GM21360 (cell line): Measurements from ENCODE around the gene ZBP1.
"Not testable (repeated sequence)": the region's sequence is repeated elsewhere in the genome, so short reads cannot be mapped to it uniquely, and the experiment has no call there.

Experiments used
- ATAC-seq: cut with Tn5 transposase; IDR thresholded peaks from one replicate; pipeline ENCODE4 v1.9.1; 2021; ENCODE audit warnings: mild to moderate bottlenecking, moderate library complexity; ENCODE audit not compliant: unreplicated experiment

The ZBP1 gene

DNA sequence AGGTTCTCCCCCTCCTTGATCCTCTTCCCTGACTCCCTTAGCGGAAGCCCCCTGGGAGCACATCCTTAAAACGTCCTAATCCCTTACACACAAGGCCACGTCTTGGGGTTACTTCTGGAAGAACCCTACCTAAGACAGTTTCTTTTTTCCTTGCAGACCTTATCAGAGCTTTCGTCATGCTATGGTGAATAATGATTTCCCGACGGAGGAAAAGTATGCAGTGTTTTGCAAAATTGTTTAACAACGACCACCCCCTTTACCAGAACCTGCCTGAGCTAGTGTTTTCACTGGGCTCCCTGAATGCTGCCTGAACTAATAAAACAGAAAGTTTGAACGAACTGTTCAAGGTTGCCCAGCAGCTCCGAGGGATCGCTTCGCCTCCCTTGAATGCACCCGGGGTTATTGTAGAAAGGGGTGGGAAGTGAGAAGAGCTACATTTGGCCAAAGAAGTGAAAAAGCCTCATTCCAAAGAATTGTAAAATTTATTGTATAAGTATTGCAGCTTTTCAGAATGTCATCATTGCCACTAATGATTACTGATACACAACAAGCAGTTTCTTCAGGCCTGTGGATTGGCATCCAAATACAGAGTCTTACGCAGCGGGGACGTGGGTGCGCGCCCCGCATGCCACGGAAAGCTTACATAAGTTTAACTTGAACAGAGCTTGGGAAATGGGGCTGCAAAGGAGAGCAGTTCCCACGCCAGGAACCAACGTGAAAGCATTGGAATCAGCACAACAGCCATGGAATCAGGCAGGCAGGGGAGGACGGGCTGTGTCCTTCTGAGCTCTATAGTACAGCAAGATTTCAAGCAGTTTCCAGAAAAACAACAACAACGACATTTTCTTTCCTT lies 27.9 kb upstream of the ZBP1 start:
- ATAC-seq, result no peak

DNA sequence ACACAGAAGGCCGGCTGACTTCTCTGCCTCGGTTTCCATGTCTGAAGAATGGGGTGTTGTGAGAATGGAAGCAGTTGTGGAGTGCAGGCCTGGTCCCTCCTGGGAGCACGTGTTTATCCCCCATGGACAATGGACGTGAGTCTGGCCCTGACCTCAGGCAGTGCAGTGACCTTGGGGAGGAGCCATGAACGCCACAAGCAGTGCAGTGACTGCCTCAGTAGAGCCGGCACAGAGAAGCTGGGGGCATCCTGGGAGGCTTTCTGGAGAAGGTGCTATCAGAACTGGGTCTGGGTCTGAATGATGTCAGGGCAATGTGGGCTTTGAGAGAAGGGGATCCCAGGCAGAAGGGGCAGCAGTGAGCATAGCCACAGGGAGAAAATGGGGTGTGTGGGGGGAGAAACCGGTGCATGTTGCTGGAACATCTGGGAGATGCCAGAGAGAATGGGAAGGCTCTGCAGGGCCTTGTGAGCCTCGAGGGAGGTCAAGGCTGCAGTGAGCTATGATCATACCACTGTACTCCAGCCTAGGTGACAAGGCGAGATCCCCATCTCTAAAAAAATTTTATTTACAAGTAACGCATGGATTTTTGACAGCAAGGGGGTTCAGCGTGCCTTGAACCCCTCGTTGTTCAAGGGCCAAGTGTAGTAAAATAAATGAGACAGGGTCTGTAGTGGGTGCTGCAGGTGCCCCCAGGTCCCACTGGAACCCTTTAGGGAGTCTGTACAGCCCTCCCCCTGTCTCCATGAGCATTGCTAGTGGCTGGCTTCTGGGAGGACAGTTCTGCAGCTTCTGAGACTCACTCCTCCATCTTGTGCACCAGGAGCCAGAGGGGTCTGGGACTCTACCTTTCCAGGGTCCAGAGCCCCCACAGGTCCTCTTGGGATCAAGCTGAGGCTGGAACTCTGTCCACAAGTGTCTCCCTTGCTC lies 27.0 kb upstream of the ZBP1 start:
- no peak for ATAC-seq

GRCh38 chr20:57638895-57639236 lies 18.6 kb upstream of the ZBP1 start:
- no peak for ATAC-seq

DNA sequence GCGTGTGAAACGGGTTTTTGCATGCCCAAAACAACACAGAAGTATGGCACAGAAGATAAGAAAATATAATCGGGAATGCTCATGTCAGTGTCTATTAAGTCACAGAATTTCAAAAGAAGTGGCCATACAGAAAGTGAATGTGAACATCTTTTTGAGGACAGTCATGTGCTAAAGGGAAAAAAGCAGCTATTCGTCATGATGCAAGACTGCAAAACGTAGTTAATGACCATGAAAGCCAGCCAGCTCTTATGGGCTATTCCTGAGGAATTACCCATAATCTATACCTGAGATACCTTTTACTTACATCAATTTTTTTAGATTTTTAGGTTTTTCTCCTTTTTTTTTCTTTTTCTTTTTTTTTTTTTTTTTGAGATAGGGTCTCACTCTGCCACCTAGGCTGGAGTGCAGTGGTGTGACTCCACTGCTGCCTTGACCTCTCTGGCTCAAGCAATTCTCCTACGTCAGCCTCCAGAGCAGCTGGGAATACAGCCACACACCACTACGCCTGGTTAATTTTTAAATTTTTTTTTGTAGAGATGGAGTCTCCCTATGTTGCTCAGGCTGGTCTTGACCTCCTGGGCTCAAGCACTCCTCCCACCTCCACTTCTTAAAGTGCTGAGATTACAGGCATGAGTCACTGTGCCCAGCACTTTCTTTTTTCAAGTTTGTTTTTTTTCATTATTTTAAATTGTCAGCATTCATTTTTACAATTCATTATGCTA lies 18.1 kb upstream of the ZBP1 start:
- no peak for ATAC-seq

DNA sequence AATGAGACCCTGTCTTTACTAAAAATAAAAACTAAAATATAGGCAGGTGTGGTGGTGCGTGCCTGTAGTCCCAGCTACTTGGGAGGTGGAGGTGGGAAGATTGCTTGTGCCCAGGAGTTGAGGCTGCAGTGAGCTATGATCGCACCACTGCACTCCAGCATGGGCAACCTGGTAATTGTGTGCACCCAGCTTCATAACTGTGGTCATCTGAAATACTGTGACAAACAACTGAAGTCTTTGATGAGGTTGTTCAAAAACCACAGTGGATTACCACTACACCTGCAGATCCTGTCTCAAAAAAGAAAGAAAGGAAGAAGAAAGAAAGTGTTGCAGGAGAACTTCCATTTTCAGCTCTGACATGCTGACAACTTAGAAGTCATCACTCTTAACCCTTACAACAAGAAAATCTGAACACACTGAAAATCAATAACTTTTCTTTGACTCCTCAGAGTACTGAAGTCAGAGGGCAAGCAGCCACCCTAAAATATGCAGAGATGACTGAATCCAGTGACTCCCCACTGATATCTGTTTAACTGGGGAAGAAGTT lies 13.8 kb upstream of the ZBP1 start:
- ATAC-seq, result no peak

DNA sequence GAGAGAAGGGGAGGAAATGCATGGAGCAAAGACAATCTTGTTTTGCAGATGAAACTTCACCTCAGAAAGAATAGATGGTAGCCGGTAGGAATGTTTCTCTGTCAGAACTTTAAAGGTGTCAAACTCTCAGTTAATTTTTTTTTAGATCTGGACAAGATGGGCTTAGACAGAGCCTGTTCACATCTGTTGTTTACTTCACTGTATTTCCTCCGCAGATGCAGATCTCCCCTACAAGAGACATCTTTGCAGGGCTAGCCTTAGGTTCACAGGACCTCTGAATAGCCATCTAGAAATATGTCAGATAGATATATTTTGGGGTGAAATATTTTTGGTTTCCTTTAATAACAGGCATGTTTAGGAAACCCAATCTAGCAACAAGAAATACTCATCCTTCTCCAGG lies 12.1 kb upstream of the ZBP1 start:
- no peak for ATAC-seq

- no peak for ATAC-seq
These were observed 9.8 kb upstream of the ZBP1 start for GRCh38 chr20:57630061-57630460.

- not testable (repeated sequence) for ATAC-seq
These were observed 9.3 kb upstream of the ZBP1 start for GRCh38 chr20:57629491-57629901.

DNA sequence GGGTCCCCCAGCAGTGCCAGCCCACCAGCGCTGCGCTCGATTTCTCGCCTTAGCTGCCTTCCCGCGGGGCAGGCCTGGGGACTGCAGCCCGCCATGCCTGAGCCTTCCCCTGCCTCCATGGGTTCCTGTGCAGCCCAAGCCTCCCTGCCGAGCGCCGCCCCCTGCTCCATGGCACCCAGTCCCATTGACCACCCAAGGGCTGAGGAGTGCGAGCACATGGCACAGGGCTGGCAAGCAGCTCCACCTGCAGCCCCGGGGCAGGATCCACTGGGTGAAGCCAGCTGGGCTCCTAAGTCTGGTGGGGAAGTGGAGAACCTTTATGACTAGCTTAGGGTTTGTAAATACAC lies 8.7 kb upstream of the ZBP1 start:
- ATAC-seq, result not testable (repeated sequence)

DNA sequence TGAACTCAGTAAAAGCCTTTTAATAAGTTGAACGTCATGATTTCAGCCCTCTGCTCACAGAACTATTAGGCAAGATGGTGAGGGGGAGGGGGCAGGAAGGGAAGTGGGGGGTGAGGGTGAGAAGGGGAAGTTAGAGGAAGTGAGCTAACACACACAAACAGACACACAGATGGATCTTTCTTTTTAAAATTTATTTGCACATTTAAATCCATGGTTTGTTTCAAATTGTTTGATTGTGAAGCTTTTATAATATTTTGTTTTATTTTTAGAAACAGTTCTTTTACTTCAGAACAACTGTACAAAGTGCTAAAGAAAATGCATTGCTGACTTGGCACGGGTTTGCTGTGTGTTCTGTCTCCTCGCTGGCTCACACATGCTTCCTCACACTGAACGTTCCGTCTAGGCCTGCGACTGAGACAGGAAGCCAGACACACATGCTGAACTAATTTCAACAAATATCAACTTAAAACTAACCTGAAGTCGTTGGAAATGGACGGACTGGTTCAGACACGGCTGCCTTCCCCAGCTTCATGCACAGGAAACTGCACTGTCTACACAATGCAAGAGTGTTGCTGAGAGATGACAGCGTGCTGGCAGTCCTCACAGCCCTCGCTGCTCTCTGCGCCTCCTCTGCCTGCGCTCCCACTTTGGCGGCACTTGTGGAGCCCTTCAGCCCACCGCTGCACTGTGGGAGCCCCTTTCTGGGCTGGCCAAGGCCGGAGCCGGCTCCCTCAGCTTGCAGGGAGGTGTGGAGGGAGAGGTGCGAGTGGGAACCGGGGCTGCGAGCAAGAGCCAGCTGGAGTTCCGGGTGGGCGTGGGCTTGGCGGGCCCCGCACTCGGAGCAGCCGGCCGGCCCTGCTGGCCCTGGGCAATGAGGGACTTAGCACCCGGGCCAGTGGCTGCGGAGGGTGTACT lies 8.1 kb upstream of the ZBP1 start:
- no peak for ATAC-seq

- ATAC-seq, result no peak
These were observed 7.1 kb upstream of the ZBP1 start for GRCh38 chr20:57627339-57627738.

- no peak for ATAC-seq
These were observed 5.8 kb upstream of the ZBP1 start for GRCh38 chr20:57625978-57626377.

DNA sequence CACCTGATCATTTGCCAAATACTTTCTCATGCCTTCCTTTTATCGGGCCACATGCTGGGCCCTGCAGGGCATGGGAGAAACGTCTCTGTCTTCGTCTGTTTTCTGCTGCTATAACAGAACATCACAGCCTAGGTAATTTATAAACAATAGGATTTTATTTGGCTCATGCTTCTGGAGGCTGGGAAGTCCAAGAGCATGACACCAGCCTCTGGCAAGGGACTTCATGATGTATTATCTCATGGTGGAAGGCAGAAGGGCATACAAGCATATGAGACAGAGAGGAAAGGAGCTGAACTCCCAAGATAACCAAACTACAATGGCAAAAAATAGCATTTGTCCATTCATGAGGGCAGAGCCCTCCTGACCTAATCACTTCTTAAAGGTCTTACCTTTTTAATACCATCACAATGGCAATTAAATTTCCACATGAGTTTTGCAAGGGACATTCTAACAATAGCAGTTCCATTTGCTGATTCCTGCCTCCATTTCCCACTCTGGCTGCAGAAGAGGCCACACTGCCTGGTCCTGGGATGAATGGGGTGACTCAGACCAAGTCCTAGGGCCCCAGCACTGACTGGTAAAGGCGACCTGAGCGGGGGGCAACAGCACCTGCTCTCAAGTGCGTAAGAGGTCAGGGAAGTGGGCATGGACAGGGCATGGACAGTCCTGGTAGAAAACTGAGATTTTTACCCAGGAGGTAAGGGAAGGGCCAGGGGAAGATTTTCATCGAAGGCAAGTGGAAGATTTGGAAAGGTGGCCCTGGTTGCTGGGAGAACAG lies 5.1 kb upstream of the ZBP1 start:
- no peak for ATAC-seq

GRCh38 chr20:57624124-57624523 lies 3.9 kb upstream of the ZBP1 start:
- ATAC-seq, result no peak

DNA sequence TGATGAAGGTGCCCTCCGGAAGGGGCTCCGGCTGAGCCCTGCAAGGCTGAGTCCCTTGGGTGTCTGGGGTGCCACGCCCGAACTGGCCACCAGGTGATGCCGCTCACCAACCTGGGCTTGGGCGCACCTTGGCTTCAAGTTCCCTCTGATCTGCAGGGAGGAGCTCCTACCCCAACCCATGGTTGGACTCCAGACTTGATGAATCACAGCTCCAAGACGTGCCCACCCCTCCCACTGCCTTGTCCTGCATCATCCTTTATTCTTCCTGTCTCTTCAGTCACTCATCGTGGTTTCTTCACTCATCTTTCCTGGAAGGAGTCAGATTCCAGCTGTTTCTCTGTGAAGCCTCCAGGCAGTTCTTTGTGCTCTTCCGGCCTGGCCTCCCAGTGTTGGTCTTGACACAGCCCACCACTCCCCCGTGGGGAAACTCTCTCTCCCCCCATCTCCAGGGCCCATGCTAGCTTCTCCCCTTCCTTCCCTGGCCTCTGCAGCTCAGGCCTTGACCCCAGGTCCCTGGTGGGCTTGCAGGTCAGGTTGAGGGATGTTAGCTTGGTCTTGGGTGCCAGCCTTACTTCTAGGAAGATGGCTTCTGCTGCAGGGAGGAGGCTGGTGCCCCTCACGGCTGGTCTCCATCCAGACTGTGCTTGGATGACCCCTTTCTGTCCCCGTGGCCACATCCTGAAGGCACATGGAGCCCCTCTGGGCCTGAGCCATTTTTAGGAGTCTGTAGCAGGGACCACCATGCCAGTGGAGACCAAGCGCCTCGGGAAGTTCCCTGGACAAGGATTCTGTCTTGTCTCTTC lies 2.6 kb upstream of the ZBP1 start:
- no peak for ATAC-seq

GRCh38 chr20:57622201-57622570 lies 2.0 kb upstream of the ZBP1 start:
- ATAC-seq, result no peak

- ATAC-seq, result no peak
These were observed 1.4 kb upstream of the ZBP1 start for GRCh38 chr20:57621421-57622200.

GRCh38 chr20:57620999-57621398 lies 773 bp upstream of the ZBP1 start:
- ATAC-seq, result no peak
